Activated T-helper 2 cell treated with anti-CD3 and anti-CD28 coated beads, Interferon-gamma antibody, Interleukin-2, Interleukin-4, amounts not matched to agents 10 μg/mL and 5 μg/mL and 100 μg/mL, durations not matched to agents 14 hours and 24 hours and 36 hours (primary cell): ENCODE data around the gene RAD18. TPM values are rescaled to one million over a fixed set of nuclear protein-coding genes. Genes with fewer than 3 reads are reported as not detected.

Experiments used
- DNase-seq: peaks from one replicate; pipeline ENCODE4 v3.0.0; 2021; ENCODE audit warnings: low spot score
- H3K27ac Mint-ChIP-seq: one replicate; pipeline ENCODE4 v1.8.0; 2021; ENCODE audit warnings: mixed read lengths
- H3K27me3 Mint-ChIP-seq: one replicate; pipeline ENCODE4 v1.8.0; 2021; ENCODE audit warnings: low read depth, mixed read lengths
- H3K36me3 Mint-ChIP-seq: one replicate; pipeline ENCODE4 v1.8.0; 2021; ENCODE audit warnings: low read depth, mixed read lengths
- H3K4me1 Mint-ChIP-seq: one replicate; pipeline ENCODE4 v1.8.0; 2021; ENCODE audit warnings: low read depth, mixed read lengths
- H3K4me3 Mint-ChIP-seq: one replicate; pipeline ENCODE4 v1.8.0; 2021; ENCODE audit warnings: low read depth, mild to moderate bottlenecking, moderate library complexity, mixed read lengths
- H3K9me3 Mint-ChIP-seq: one replicate; pipeline ENCODE4 v1.8.0; 2021; ENCODE audit warnings: mixed read lengths
- intact Hi-C: fragments of 100-400 bp; cut with micrococcal nuclease; formaldehyde crosslinking; loops from one replicate; pipeline ENCODE4 v1.15.1; 2023
- total RNA-seq: library from RNA; stranded (reverse); gene quantifications from 2 replicates; pipeline ENCODE4 v1.2.3, GENCODE V29; 2022

The RAD18 gene
- total RNA-seq, 1 donor from 2014 or later: 46.1 TPM

- Mint-ChIP-seq H3K36me3 (no peaks in the 10 kb centered on the region), H3K9me3 (no peaks in the 10 kb centered on the region)
Observed at GRCh38 chr3:8856071-8856470, 107.2 kb downstream of the RAD18 start.

GRCh38 chr3:8854656-8855055 lies 108.6 kb downstream of the RAD18 start:
- H3K4me3 Mint-ChIP-seq: no peak overlapping the region
- intact Hi-C loops: no loop called here

More at GRCh38 chr3:8856071-8856470, 107.2 kb downstream of the RAD18 start:
- H3K27ac Mint-ChIP-seq: no peak overlapping the region
- H3K4me3 Mint-ChIP-seq: no peak overlapping the region
- no peaks in the 10 kb centered on the region for H3K27me3 Mint-ChIP-seq
- no peak for DNase-seq
- no peaks in the 10 kb centered on the region for H3K4me1 Mint-ChIP-seq
- intact Hi-C loops: no loop called here

GRCh38 chr3:8853081-8853480 lies 110.2 kb downstream of the RAD18 start:
- Mint-ChIP-seq H3K36me3 (no peaks in the 10 kb centered on the region), H3K4me1 (peaks cover 3% of the 10 kb centered on the region), H3K27ac (no peak overlapping the region), H3K9me3 (no peaks in the 10 kb centered on the region), H3K4me3 (no peak overlapping the region), H3K27me3 (no peaks in the 10 kb centered on the region)
- DNase-seq: no peak
- intact Hi-C loops: no loop called here

More at GRCh38 chr3:8854656-8855055, 108.6 kb downstream of the RAD18 start:
- Mint-ChIP-seq H3K27ac (no peak overlapping the region), H3K36me3 (no peaks in the 10 kb centered on the region), H3K9me3 (no peaks in the 10 kb centered on the region), H3K27me3 (no peaks in the 10 kb centered on the region), H3K4me1 (peaks cover 3% of the 10 kb centered on the region)
- DNase-seq: no peak

GRCh38 chr3:8852511-8852910 lies 110.8 kb downstream of the RAD18 start:
- Mint-ChIP-seq H3K4me1 (peaks cover 3% of the 10 kb centered on the region), H3K27me3 (no peaks in the 10 kb centered on the region), H3K36me3 (no peaks in the 10 kb centered on the region), H3K27ac (no peak overlapping the region), H3K4me3 (no peak overlapping the region), H3K9me3 (no peaks in the 10 kb centered on the region)
- intact Hi-C loops: no loop called here
- no peak for DNase-seq

GRCh38 chr3:8851703-8852102 lies 111.6 kb downstream of the RAD18 start:
- no peaks in the 10 kb centered on the region for H3K27me3 Mint-ChIP-seq
- H3K4me3 Mint-ChIP-seq: no peak overlapping the region
- peaks cover 3% of the 10 kb centered on the region for H3K4me1 Mint-ChIP-seq
- intact Hi-C loops: no loop called here
- H3K36me3 Mint-ChIP-seq: no peaks in the 10 kb centered on the region
- no peaks in the 10 kb centered on the region for H3K9me3 Mint-ChIP-seq
- no peak overlapping the region for H3K27ac Mint-ChIP-seq
- DNase-seq: no peak

- Mint-ChIP-seq H3K4me1 (peaks cover 3% of the 10 kb centered on the region), H3K9me3 (no peaks in the 10 kb centered on the region), H3K36me3 (no peaks in the 10 kb centered on the region), H3K4me3 (no peak overlapping the region), H3K27ac (no peak overlapping the region), H3K27me3 (no peaks in the 10 kb centered on the region)
- intact Hi-C loops: no loop called here
- no peak for DNase-seq
Observed at GRCh38 chr3:8848696-8849131, 114.6 kb downstream of the RAD18 start.

- intact Hi-C loops: no loop called here
- Mint-ChIP-seq H3K27me3 (no peaks in the 10 kb centered on the region), H3K4me3 (no peak overlapping the region)
Observed at GRCh38 chr3:8847317-8847716, 116.0 kb downstream of the RAD18 start.

GRCh38 chr3:8846176-8846575 lies 117.1 kb downstream of the RAD18 start:
- intact Hi-C loops: no loop called here
- no peak overlapping the region for H3K27ac Mint-ChIP-seq
- H3K9me3 Mint-ChIP-seq: no peaks in the 10 kb centered on the region
- DNase-seq: no peak
- no peaks in the 10 kb centered on the region for H3K27me3 Mint-ChIP-seq
- no peak overlapping the region for H3K4me3 Mint-ChIP-seq
- no peaks in the 10 kb centered on the region for H3K36me3 Mint-ChIP-seq
- H3K4me1 Mint-ChIP-seq: peaks cover 3% of the 10 kb centered on the region

More at GRCh38 chr3:8847317-8847716, 116.0 kb downstream of the RAD18 start:
- Mint-ChIP-seq H3K27ac (no peak overlapping the region), H3K36me3 (no peaks in the 10 kb centered on the region), H3K4me1 (peaks cover 3% of the 10 kb centered on the region), H3K9me3 (no peaks in the 10 kb centered on the region)
- DNase-seq: no peak

- intact Hi-C loops: no loop called here
- H3K27me3 Mint-ChIP-seq: no peaks in the 10 kb centered on the region
- no peak overlapping the region for H3K27ac Mint-ChIP-seq
- H3K9me3 Mint-ChIP-seq: no peaks in the 10 kb centered on the region
- no peak overlapping the region for H3K4me3 Mint-ChIP-seq
- peaks cover 3% of the 10 kb centered on the region for H3K4me1 Mint-ChIP-seq
- no peaks in the 10 kb centered on the region for H3K36me3 Mint-ChIP-seq
- DNase-seq: no peak
Observed at GRCh38 chr3:8845641-8846040, 117.6 kb downstream of the RAD18 start.

GRCh38 chr3:8843347-8843746 lies 119.9 kb downstream of the RAD18 start:
- H3K36me3 Mint-ChIP-seq: no peaks in the 10 kb centered on the region
- no peaks in the 10 kb centered on the region for H3K9me3 Mint-ChIP-seq
- no peaks in the 10 kb centered on the region for H3K4me1 Mint-ChIP-seq
- intact Hi-C loops: no loop called here
- DNase-seq: no peak
- no peaks in the 10 kb centered on the region for H3K27me3 Mint-ChIP-seq
- no peak overlapping the region for H3K4me3 Mint-ChIP-seq
- no peak overlapping the region for H3K27ac Mint-ChIP-seq

- Mint-ChIP-seq H3K36me3 (no peaks in the 10 kb centered on the region), H3K27me3 (no peaks in the 10 kb centered on the region), H3K4me3 (no peak overlapping the region), H3K9me3 (no peaks in the 10 kb centered on the region), H3K27ac (no peak overlapping the region), H3K4me1 (no peaks in the 10 kb centered on the region)
- intact Hi-C loops: no loop called here
- DNase-seq: no peak
Observed at GRCh38 chr3:8842293-8842692, 121.0 kb downstream of the RAD18 start.

- no peak overlapping the region for H3K4me3 Mint-ChIP-seq
- no peaks in the 10 kb centered on the region for H3K9me3 Mint-ChIP-seq
- DNase-seq: no peak
- H3K27me3 Mint-ChIP-seq: no peaks in the 10 kb centered on the region
- intact Hi-C loops: no loop called here
- no peak overlapping the region for H3K27ac Mint-ChIP-seq
- no peaks in the 10 kb centered on the region for H3K4me1 Mint-ChIP-seq
- no peaks in the 10 kb centered on the region for H3K36me3 Mint-ChIP-seq
Observed at GRCh38 chr3:8841472-8841871, 121.8 kb downstream of the RAD18 start.

GRCh38 chr3:8840556-8840955 lies 122.7 kb downstream of the RAD18 start:
- no peaks in the 10 kb centered on the region for H3K4me1 Mint-ChIP-seq
- no peak overlapping the region for H3K27ac Mint-ChIP-seq
- no peaks in the 10 kb centered on the region for H3K27me3 Mint-ChIP-seq
- DNase-seq: no peak
- no peaks in the 10 kb centered on the region for H3K9me3 Mint-ChIP-seq
- no peak overlapping the region for H3K4me3 Mint-ChIP-seq
- H3K36me3 Mint-ChIP-seq: no peaks in the 10 kb centered on the region
- intact Hi-C loops: no loop called here
